ENCODE measurements around the gene MEIOSIN.
"Not testable (repeated sequence)": the region's sequence is repeated elsewhere in the genome, so short reads cannot be mapped to it uniquely, and the experiment has no call there.

The MEIOSIN gene

GRCh38 chr19:45782162-45782691 lies 49.0 kb downstream of the MEIOSIN start, which contains the start of gene DMPK:
TSS of gene DMPK (minus strand) at chr19:45782490. CDS start at chr19:45782352, 138 bp downstream.
- no peak for DNase-seq

- no peak for DNase-seq
Measured at GRCh38 chr19:45782820-45783785, 49.9 kb downstream of the MEIOSIN start.

GRCh38 chr19:45784096-45784495 lies 50.9 kb downstream of the MEIOSIN start:
- no peak for DNase-seq

- DNase-seq: no peak
Measured at GRCh38 chr19:45785097-45785496, 51.9 kb downstream of the MEIOSIN start.

- no peak for DNase-seq
Measured at GRCh38 chr19:45785781-45786532, 52.7 kb downstream of the MEIOSIN start.

GRCh38 chr19:45786533-45786894 lies 53.3 kb downstream of the MEIOSIN start:
- no peak for DNase-seq

GRCh38 chr19:45789035-45789786 lies 56.0 kb downstream of the MEIOSIN start:
- DNase-seq: no peak

GRCh38 chr19:45790942-45791341 lies 57.7 kb downstream of the MEIOSIN start:
- peak; percentile 69 for DNase-seq

- DNase-seq: no peak
Measured at GRCh38 chr19:45791744-45792469, 58.7 kb downstream of the MEIOSIN start.

GRCh38 chr19:45792470-45793177 lies 59.4 kb downstream of the MEIOSIN start, which contains the start of gene DMWD:
TSS of gene DMWD (minus strand) at chr19:45792845. CDS start at chr19:45792756, 89 bp downstream.
- DNase-seq: peak; percentile 94

GRCh38 chr19:45793178-45793564 lies 59.9 kb downstream of the MEIOSIN start:
- no peak for DNase-seq

- DNase-seq: no peak
Measured at GRCh38 chr19:45793876-45794275, 60.6 kb downstream of the MEIOSIN start.

- no peak for DNase-seq
Measured at GRCh38 chr19:45794627-45795026, 61.4 kb downstream of the MEIOSIN start.

- peak; percentile 20 for DNase-seq
Measured at GRCh38 chr19:45798995-45799517, 65.8 kb downstream of the MEIOSIN start.

GRCh38 chr19:45799541-45799940 lies 66.3 kb downstream of the MEIOSIN start:
- DNase-seq: not testable (repeated sequence)

- no peak for DNase-seq
Measured at GRCh38 chr19:45800070-45800553, 66.9 kb downstream of the MEIOSIN start.

- DNase-seq: no peak
Measured at GRCh38 chr19:45801603-45802175, 68.5 kb downstream of the MEIOSIN start.

GRCh38 chr19:45804140-45804958 lies 71.1 kb downstream of the MEIOSIN start:
- DNase-seq: no peak

- DNase-seq: no peak
Measured at GRCh38 chr19:45804959-45805230, 71.7 kb downstream of the MEIOSIN start.

GRCh38 chr19:45805719-45806118 lies 72.5 kb downstream of the MEIOSIN start:
- no peak for DNase-seq
